Measurements from ENCODE around the gene MEIS1.

DNA sequence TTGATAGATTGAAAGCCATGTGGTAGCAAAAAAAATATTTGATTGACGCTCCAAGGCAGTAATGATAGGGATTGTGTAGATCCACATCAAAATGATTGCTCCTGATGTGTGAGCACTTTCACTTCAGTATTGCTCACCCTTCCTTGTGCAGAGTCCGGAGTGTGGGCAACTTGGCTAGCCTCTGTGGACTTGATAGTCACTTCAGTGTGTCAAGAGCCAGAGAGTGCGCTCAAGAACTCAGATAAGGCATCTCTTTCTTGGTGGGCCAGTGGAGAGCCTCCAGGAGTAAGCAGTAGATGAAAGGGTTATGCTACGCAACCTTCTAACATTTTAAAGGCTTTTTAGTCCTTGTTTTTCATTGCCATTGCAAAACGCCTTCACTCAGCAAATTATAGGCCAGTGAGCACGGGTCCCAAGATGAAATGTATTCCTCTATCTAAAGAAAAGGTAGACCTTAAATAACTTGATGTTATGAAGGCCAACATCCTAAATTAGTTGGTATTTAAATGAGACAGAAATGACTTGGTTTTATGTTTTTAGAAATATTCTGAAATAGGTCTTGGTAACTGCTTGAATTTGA lies 84.4 kb downstream of the MEIS1 start:
- TF ChIP-seq POLR2A (IDR thresholded peaks at IDR 0.05) (no peak), POLR2AphosphoS5 (IDR thresholded peaks at IDR 0.05) (no peak)
- TF ChIP-seq, protein P1, sequence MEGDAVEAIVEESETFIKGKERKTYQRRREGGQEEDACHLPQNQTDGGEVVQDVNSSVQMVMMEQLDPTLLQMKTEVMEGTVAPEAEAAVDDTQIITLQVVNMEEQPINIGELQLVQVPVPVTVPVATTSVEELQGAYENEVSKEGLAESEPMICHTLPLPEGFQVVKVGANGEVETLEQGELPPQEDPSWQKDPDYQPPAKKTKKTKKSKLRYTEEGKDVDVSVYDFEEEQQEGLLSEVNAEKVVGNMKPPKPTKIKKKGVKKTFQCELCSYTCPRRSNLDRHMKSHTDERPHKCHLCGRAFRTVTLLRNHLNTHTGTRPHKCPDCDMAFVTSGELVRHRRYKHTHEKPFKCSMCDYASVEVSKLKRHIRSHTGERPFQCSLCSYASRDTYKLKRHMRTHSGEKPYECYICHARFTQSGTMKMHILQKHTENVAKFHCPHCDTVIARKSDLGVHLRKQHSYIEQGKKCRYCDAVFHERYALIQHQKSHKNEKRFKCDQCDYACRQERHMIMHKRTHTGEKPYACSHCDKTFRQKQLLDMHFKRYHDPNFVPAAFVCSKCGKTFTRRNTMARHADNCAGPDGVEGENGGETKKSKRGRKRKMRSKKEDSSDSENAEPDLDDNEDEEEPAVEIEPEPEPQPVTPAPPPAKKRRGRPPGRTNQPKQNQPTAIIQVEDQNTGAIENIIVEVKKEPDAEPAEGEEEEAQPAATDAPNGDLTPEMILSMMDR (IDR thresholded peaks at IDR 0.05), result no peak
